Urinary bladder (tissue), 4 donors: Measurements from ENCODE around the gene MICU1. TPM values are rescaled to one million over a fixed set of nuclear protein-coding genes. Genes with fewer than 3 reads are reported as not detected.
"Not testable (repeated sequence)": the region's sequence is repeated elsewhere in the genome, so short reads cannot be mapped to it uniquely, and the experiment has no call there.

Experiments
- DNase-seq: peaks from one replicate; pipeline ENCODE4 v3.0.0-alpha.2; 2015; ENCODE audit errors: extremely low spot score
- H3K27ac ChIP-seq: one replicate; pipeline ENCODE4 v1.5.1; 2013; ENCODE audit warnings: low read depth, mild to moderate bottlenecking, moderate library complexity
- H3K36me3 ChIP-seq: one replicate; pipeline ENCODE4 v1.6.1; 2013; ENCODE audit warnings: mild to moderate bottlenecking, moderate library complexity; ENCODE audit not compliant: insufficient read depth
- H3K4me1 ChIP-seq: one replicate; pipeline ENCODE4 v1.6.1; 2013; ENCODE audit warnings: mild to moderate bottlenecking, moderate library complexity; ENCODE audit not compliant: insufficient read depth
- H3K4me3 ChIP-seq: one replicate; pipeline ENCODE4 v1.5.1; 2013; ENCODE audit warnings: low read depth, low read length
- WGBS: extraction: QIAGEN DNeasy Blood & Tissue Kit; methylation state at CpG from one replicate; pipeline ENCODE4 v1.1.7; 2013; 5-methylcytosine and 5-hydroxymethylcytosine counted together
- polyA plus RNA-seq: library from polyadenylated mRNA; stranded (reverse); fragments of 200-250 nt; gene quantifications from one replicate; pipeline ENCODE4 v1.2.3, GENCODE V29; 2013
- total RNA-seq: library from RNA; depleted of rRNA; stranded (reverse); fragments of >200 nt; gene quantifications from one replicate; pipeline ENCODE4 v1.2.3, GENCODE V29; 2014
- donor health status: healthy with polysubstance abuse.
- donor health status: healthy.

MICU1 gene
- total and polyA plus RNA-seq, 2 donors = 53.3 to 62.5 TPM

DNA sequence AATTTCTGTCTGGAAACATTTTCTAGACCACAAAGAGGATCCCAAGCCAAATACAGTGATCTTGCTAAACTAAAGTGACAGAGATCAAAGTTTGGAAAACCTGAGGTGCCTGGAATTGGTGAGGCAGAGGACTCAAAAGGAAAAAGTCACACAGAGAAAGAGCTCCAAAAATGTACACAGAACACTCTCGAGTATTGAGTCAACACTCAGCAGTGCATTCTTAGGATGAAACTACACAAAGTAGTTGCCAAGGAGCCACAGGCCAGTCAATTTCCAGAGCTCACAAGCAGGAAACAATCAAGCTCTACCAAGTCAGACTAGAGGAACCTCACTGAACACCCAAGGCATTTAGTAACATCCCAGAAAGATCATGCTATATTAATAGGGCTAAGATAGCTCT, 61.3 kb downstream of the MICU1 start:
- Histone ChIP-seq H3K27ac (no peak overlapping the region), H3K4me1 (no peaks in the 10 kb centered on the region), H3K4me3 (no peak overlapping the region), H3K36me3 (peaks cover 6% of the 10 kb centered on the region)
- 66% methylated on average over 1 of the region's 1 CpG for WGBS
- DNase-seq = no peak

DNA sequence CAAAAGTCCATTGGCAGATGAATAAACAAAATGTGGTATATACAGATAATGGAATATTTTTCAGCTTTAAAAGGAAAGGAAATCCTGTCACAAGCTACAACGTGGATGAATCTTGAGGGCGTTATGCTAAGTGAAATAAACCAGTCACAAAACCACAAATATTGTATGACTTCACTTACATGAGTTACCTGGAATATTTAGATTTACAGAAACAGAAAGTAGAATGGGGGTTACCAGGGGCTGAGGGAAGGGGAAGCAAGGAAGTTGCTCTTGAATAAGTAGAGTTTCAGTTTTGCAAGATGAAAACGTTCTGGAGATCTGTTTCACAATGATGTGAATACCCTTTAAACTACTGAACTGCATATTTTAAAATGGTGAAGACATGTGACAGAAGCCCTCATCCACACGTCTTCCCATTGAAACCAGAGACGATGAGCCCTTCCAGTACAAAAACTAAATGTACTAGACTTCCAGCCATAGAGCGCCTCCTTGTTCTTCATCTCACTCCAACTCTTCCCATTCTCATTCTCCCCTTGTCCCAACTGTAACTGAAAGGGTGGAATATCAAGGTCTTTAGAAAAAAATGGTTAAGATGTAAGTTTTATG, 62.4 kb downstream of the MICU1 start:
- WGBS = 81% methylated on average over 6 of the region's 6 CpGs
- Histone ChIP-seq H3K27ac (no peak overlapping the region), H3K4me1 (no peaks in the 10 kb centered on the region), H3K36me3 (peaks cover 6% of the 10 kb centered on the region), H3K4me3 (no peak overlapping the region)
- no peak for DNase-seq

DNA sequence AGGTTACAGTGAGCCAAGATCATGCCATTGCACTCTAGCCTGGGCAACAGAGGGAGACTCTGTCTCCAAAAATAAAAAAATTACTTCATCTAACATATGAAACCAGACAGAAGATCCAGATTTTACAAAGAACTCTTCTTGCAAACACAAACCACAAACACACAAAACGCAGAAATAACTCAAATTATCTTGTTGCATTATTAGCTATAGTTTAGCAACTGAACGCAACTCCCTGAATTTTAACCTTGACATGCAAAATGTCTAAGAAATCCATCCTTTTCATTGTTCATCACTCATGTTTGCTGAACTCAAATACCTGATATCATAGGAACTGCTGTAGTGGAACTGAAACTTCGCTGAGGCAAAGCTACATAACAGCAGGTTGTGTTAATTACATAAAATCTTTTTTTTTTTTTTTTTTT, 64.1 kb downstream of the MICU1 start:
- DNase-seq = no peak
- H3K36me3 ChIP-seq = peaks cover 6% of the 10 kb centered on the region
- no peak overlapping the region for H3K27ac ChIP-seq
- H3K4me1 ChIP-seq = no peaks in the 10 kb centered on the region
- whole genome bisulfite sequencing = 94% methylated on average over 3 of the region's 3 CpGs
- no peak overlapping the region for H3K4me3 ChIP-seq

DNA sequence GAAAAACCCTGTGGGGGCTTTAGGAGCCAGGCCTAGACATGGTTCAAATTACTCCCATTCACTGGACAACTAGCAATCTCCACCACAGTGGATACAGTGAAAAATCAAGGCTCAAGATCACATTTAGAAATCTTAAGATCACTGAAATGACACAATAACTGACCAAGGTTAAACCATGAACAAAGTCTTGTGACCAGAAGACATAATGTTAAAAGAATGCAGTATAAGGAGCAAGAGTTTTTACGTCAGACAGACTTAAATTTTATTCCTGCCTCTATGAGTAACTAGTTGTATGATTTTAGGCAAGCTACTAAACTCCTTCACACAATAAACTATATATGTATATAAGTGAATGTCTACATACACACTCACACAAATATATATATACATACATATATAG, 68.5 kb downstream of the MICU1 start:
- no peaks in the 10 kb centered on the region for H3K36me3 ChIP-seq
- H3K27ac ChIP-seq = no peak overlapping the region
- no peak overlapping the region for H3K4me3 ChIP-seq
- whole genome bisulfite sequencing = 87% methylated on average over 1 of the region's 1 CpG
- DNase-seq = no peak
- H3K4me1 ChIP-seq = no peaks in the 10 kb centered on the region

DNA sequence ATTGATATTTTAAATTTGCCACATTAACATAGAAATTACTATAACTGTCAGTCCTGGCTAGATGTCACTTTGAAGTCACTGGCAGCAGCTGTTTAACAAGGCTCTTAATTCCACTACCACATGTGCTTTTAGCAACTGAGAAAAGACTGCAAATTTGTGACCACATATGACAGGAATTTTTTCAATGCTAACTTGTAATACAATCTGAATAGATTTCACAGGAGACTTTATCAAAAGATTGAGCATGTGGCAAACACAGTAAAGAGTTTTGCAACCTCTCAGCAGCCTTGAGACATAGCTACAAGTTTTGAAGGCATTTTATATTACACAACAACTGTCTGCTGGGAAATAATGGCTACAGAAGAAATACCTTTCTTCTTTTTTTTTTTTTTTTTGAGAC, 73.0 kb downstream of the MICU1 start:
- Histone ChIP-seq H3K4me3 (no peak overlapping the region), H3K27ac (no peak overlapping the region), H3K36me3 (no peaks in the 10 kb centered on the region), H3K4me1 (no peaks in the 10 kb centered on the region)
- no peak for DNase-seq

DNA sequence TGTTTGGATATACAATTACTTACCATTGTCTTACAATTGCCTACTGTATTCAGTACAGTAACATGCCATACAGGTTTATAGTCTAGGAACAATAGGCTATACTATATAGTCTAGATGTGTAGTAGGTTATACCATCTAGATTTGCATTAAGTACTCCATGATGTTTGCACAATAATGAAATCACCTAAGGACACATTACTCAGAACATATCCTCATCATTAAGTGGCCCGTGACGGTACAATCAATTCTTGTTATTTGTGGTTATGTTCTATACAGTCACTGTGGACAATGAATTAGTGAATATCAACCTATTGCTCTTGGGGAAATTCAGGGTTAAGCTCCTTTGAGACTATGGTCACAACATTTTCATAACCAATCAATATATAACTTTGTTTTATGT, 75.6 kb downstream of the MICU1 start:
- H3K36me3 ChIP-seq = no peaks in the 10 kb centered on the region
- no peak overlapping the region for H3K4me3 ChIP-seq
- no peak overlapping the region for H3K27ac ChIP-seq
- no peak for DNase-seq
- no peaks in the 10 kb centered on the region for H3K4me1 ChIP-seq
- 93% methylated on average over 2 of the region's 2 CpGs for WGBS

DNA sequence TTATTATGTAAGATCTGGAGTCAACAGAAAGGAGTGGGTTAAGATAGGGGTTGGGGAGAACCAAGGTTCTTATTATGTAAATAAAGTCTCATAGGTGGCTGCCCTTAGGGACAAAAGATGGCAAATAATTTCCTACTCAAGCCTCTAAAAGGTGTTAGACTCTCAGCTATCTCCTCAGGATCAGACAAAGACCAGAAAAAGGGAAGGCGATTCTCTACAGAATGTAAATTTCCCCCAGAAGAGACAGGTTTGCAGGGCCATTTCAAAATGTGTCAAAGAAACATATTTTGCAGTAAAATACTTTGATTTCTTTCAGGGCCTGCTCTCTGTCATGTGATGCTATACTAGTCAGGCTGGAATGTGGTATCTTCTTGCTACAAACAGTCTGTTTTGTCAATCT, 80.3 kb downstream of the MICU1 start:
- Histone ChIP-seq H3K36me3 (peaks cover 3% of the 10 kb centered on the region), H3K4me3 (no peak overlapping the region), H3K4me1 (no peaks in the 10 kb centered on the region), H3K27ac (no peak overlapping the region)
- no peak for DNase-seq
- WGBS = 85% methylated on average over 1 of the region's 1 CpG

DNA sequence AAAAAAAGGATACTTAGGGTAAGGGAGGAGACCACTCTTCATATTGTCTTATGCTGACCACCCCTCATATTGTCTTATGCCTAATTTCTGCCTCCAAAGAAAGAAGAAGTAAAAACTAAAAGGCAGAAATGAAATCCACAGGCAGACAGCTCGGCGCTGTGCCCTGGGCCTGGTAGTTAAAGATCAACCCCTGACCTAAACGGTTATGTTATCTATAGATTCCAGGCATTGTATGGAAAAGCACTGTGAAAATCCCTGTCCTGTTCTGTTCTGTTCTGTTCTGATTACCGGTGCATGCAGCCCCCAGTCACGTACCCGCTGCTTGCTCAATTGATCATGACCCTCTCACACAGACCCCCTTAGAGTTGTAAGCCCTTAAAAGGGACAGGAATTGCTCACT, 82.0 kb downstream of the MICU1 start:
- DNase-seq, H3K4me1 ChIP-seq, H3K27ac ChIP-seq, H3K4me3 ChIP-seq, H3K36me3 ChIP-seq: not testable (repeated sequence)
- 94% methylated on average over 6 of the region's 6 CpGs for WGBS

DNA sequence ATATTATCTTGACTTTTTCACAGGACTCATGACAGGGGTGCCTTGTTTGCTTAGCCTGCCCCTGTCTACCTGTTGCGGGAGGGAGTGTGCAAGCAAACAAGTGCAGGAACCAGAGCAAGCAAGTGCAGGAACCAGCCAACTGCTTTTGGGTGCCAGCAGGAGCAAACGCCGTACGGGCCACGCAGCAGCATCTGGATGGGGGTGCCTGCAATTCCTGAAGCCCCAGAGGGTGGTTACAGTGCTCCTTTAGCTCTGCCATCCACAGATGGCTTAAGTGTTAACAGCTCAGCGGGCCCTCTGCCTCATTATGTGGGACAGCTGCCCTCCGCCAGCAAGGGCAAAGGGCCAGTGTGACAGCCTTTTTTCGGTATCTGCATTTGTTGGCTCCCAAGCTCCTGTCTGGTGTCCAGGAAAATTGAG, 83.5 kb downstream of the MICU1 start:
- Histone ChIP-seq H3K36me3 (peaks cover 5% of the 10 kb centered on the region), H3K4me1 (no peaks in the 10 kb centered on the region), H3K27ac (no peak overlapping the region), H3K4me3 (no peak overlapping the region)
- DNase-seq = no peak
- WGBS = 97% methylated on average over 8 of the region's 8 CpGs

DNA sequence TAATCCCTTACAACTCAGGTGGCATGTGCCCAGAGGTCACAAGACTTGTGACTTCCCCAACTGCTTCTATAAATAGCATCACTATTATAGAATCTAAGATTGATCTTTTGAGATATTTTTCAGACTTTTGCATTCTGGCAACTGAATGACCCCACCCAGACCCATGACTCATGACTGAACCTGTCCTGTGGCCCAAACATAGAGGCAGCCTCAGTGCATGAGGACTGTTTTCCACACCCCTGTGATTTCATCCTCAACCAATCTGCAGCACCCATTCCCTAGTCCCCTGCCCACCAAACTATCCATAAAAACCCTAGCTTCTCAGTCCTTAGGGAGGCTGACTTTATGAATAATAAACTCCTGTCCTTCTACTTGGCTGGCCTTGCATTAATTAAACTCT, 84.5 kb downstream of the MICU1 start:
- DNase-seq = no peak
- Histone ChIP-seq H3K4me1 (no peaks in the 10 kb centered on the region), H3K4me3 (no peak overlapping the region), H3K27ac (no peak overlapping the region), H3K36me3 (peaks cover 5% of the 10 kb centered on the region)

DNA sequence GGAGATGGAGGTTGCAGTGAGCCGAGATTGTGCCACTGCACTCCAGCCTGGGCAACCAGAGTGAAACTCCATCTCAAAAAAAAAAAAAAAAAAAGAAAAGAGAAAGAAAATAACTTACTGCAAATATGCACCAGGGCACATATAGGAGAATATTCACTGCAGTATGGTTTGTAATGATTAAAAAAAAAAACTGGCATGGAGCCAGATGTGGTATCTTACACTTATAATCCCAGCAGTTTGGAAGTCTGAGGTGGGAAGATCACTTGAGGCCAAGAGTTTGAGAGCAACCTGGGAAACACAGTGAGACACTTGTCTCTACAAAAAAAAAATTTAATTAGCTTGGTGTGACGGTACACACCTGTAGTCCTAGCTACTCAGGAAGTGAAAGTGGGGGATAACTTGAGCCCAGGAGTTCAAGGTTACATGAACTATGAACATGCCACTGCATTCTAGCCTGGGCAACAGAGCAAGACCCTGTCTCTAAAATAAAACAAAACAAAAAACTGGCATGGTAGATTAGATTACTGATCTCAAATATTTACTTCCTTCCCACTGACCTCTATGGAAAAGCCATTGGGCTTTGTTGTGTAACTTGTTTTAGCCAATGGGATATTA, 85.6 kb downstream of the MICU1 start:
- peaks cover 5% of the 10 kb centered on the region for H3K36me3 ChIP-seq
- H3K27ac ChIP-seq = no peak overlapping the region
- H3K4me3 ChIP-seq = no peak overlapping the region
- WGBS = 99% methylated on average over 2 of the region's 2 CpGs
- no peaks in the 10 kb centered on the region for H3K4me1 ChIP-seq
- no peak for DNase-seq

DNA sequence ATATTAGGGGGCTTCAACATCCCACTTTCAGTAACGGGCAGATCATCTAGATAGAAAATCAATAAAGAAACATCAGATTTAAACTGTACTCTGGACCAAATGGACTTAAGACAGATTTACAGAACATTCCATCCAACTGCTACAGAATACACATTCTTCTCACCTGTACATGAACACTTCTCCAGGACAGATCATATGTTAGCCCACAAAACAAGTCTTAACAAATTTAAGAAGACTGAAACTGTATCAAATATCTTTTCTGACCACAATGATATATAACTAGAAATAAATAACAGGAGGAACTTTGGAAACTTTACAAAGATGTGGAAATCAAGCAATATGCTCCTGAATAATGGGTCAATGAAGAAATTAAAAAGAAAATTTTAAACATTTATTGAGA, 86.7 kb downstream of the MICU1 start:
- H3K4me3 ChIP-seq = no peak overlapping the region
- DNase-seq = no peak
- 98% methylated on average over 1 of the region's 1 CpG for WGBS
- H3K36me3 ChIP-seq = peaks cover 5% of the 10 kb centered on the region
- H3K4me1 ChIP-seq = no peaks in the 10 kb centered on the region
- no peak overlapping the region for H3K27ac ChIP-seq

DNA sequence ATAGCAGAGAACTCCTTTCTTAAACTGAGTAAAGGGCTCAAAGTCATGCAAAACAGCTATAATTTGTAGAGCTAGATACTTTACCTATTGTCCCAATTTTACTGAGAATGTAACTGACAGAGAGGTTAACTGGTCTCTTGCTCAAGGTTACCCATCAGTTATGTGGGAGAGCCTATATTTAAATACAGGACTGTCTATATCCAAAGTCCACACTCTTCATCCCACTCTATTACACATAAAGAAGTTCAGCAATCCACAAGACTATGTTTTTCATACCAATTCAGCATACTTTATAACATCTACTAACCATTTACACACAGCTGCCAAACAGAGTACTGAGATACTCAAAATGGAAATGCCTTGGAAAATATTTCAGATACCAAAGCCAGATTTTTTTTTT, 100.2 kb downstream of the MICU1 start:
- no peaks in the 10 kb centered on the region for H3K4me1 ChIP-seq
- DNase-seq = no peak
- no peak overlapping the region for H3K4me3 ChIP-seq
- H3K36me3 ChIP-seq = no peaks in the 10 kb centered on the region
- H3K27ac ChIP-seq = no peak overlapping the region

DNA sequence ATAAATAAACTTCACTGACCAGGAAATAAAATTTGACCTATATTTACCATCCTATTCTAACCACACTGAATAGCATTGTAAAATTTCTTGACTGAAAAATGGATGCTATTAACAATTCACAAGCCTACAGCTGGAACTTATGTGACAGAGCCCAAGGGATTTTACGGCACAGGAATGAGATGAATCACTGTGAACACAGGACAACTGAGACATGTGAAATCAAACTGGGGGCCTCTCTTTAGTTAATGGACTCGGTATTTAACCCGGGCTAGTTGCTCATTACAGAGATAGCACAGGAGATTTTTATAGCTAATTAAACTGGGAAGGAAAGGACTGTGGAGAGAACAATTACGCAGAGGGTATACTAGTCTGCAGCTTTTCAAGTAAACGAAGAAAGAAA, 100.6 kb downstream of the MICU1 start:
- H3K4me1 ChIP-seq = no peaks in the 10 kb centered on the region
- WGBS = 59% methylated on average over 5 of the region's 5 CpGs
- H3K4me3 ChIP-seq = no peak overlapping the region
- no peak overlapping the region for H3K27ac ChIP-seq
- no peaks in the 10 kb centered on the region for H3K36me3 ChIP-seq
- no peak for DNase-seq

DNA sequence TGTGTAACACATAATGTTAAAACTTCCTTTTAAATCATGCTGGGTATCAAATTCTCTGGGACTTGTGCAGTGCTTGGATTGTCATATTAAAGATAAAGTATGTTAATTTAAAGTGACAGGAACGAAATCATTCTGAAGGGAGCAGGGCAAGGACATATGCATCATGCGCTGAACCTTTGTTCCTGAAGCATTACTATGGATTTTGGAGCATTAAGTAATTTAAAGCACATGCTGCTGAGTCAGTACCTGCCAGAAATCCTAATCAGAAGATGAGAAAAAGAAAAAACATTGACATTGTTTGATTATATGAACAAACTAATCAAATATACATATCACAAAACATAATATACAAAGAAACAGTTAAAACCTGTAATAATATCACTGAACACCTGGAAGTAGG, 101.4 kb downstream of the MICU1 start:
- 93% methylated on average over 2 of the region's 2 CpGs for WGBS
- DNase-seq = no peak
- no peak overlapping the region for H3K4me3 ChIP-seq
- H3K27ac ChIP-seq = no peak overlapping the region
- H3K36me3 ChIP-seq = no peaks in the 10 kb centered on the region
- no peaks in the 10 kb centered on the region for H3K4me1 ChIP-seq
